HG03571 (cell line): ENCODE measurements around the gene NSUN5.
"Not testable (repeated sequence)": the region's sequence is repeated elsewhere in the genome, so short reads cannot be mapped to it uniquely, and the experiment has no call there.

ENCODE experiments used
- ATAC-seq: cut with Tn5 transposase; IDR thresholded peaks from one replicate; pipeline ENCODE4 v1.9.1; 2021; ENCODE audit not compliant: unreplicated experiment

The NSUN5 gene

GRCh38 chr7:73297235-73297634, 11.4 kb downstream of the NSUN5 start:
- not testable (repeated sequence) for ATAC-seq

- ATAC-seq: not testable (repeated sequence)
These were observed 31.4 kb downstream of the NSUN5 start for GRCh38 chr7:73277210-73277609.

DNA sequence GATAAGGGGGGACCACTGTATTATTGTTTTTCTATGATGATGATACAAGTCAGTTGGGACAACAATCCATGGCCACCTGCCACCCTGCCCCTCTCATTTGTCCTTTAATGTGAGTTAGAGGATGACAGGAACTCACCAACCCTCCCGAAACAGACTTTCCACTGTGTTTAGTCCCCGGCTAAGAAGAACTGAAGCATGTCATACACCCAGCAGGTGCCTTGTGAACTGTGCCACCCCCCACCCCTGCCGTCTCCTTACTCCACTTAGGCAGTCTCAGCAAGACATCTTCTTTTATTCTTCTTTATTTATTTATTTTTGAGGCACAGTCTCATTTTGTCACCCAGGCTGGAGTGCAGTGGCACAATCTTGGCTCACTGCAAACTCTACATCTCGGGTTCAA, 40.8 kb downstream of the NSUN5 start:
- ATAC-seq: not testable (repeated sequence)

DNA sequence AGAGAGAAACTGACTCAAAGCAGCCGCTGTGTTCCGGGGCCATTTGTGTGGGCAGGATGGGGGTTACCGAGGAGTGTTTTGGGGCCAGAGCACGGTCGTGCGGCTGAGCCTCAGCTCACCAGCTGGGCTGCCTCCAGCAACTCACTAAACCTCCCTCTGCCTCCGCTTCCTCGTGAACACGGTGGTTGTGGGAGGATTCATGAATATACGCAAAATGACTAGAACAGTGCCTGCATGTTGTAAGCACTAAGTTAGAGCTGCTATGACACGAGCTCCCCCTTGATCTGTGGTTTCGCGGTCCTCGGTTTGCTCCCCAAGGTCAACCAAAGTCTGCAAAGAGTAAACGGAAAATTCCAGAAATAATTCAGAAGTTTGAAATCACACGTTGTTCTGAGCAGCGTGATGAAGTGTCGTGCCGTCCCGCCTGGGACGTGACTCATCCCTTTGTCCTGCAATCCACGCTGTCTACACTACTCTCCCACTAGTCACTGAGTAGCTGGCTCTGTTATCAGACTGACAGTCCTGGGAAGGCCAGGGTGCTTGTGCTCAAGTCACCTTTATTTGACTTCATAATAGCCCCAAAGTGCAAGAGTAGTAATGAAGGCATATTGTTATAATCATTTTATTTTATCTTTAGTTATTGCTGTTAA, 41.8 kb downstream of the NSUN5 start:
- ATAC-seq: peak; percentile 72

- ATAC-seq: not testable (repeated sequence)
These were observed 46.2 kb downstream of the NSUN5 start for GRCh38 chr7:73262416-73262815.
